ENCODE data around the gene CACNA2D4.

CACNA2D4 gene

GRCh38 chr12:1832801-1833595, 85.5 kb downstream of the CACNA2D4 start:
- no peak for TF ChIP-seq CTCF (conservative IDR thresholded peaks at IDR 0.05; ENCODE audit: low read depth, low read length)
- no peak for DNase-seq (ENCODE audit: low read depth)
- H3K4me3 ChIP-seq (ENCODE audit: low read depth, low read length), result no peak overlapping the region

GRCh38 chr12:1830981-1831963, 87.2 kb downstream of the CACNA2D4 start:
- peak; percentile 72 for DNase-seq (ENCODE audit: low read depth)
- TF ChIP-seq CTCF (conservative IDR thresholded peaks at IDR 0.05; ENCODE audit: low read depth, low read length), result no peak
- H3K4me3 ChIP-seq (ENCODE audit: low read depth, low read length), result no peak overlapping the region

- no peak overlapping the region for H3K4me3 ChIP-seq (ENCODE audit: low read depth, low read length)
- no peak for TF ChIP-seq CTCF (conservative IDR thresholded peaks at IDR 0.05; ENCODE audit: low read depth, low read length)
- DNase-seq (ENCODE audit: low read depth), result no peak
Measured at GRCh38 chr12:1830401-1830845, 88.0 kb downstream of the CACNA2D4 start.

- DNase-seq (ENCODE audit: low read depth), result no peak
- no peak overlapping the region for H3K4me3 ChIP-seq (ENCODE audit: low read depth, low read length)
- TF ChIP-seq CTCF (conservative IDR thresholded peaks at IDR 0.05; ENCODE audit: low read depth, low read length), result no peak
Measured at GRCh38 chr12:1829306-1829900, 89.0 kb downstream of the CACNA2D4 start.

GRCh38 chr12:1828856-1829255, 89.6 kb downstream of the CACNA2D4 start:
- TF ChIP-seq CTCF (conservative IDR thresholded peaks at IDR 0.05; ENCODE audit: low read depth, low read length), result no peak
- no peak for DNase-seq (ENCODE audit: low read depth)
- no peak overlapping the region for H3K4me3 ChIP-seq (ENCODE audit: low read depth, low read length)

- H3K4me3 ChIP-seq (ENCODE audit: low read depth, low read length), result no peak overlapping the region
- TF ChIP-seq CTCF (conservative IDR thresholded peaks at IDR 0.05; ENCODE audit: low read depth, low read length), result no peak
- no peak for DNase-seq (ENCODE audit: low read depth)
Measured at GRCh38 chr12:1827826-1828805, 90.3 kb downstream of the CACNA2D4 start.

All from choroid plexus epithelial cell (primary cell).